Lower lobe of right lung (tissue), 2 donors: ENCODE measurements around the gene WDR73. TPM values are rescaled to one million over a fixed set of nuclear protein-coding genes. Genes with fewer than 3 reads are reported as not detected.

Source experiments
- ATAC-seq, 2 donors: fragments of 200-7000 bp; cut with Tn5 transposase; one replicate each; pipeline ENCODE4 v1.9.1; 2020 to 2022; ENCODE audit warnings: mild to moderate bottlenecking in 2 of 2, moderate library complexity in 2 of 2
- DNase-seq: peaks from one replicate; pipeline ENCODE4 v3.0.0-alpha.2; 2020
- H3K27ac ChIP-seq: fragments of 200-600 bp; one replicate; pipeline ENCODE4 v1.8.0; 2022
- H3K27me3 ChIP-seq: fragments of 200-600 bp; one replicate; pipeline ENCODE4 v1.8.0; 2022; ENCODE audit warnings: low read depth
- H3K36me3 ChIP-seq: fragments of 200-600 bp; one replicate; pipeline ENCODE4 v1.8.0; 2022; ENCODE audit warnings: mild to moderate bottlenecking
- H3K4me1 ChIP-seq: fragments of 200-600 bp; one replicate; pipeline ENCODE4 v1.8.0; 2022
- H3K4me3 ChIP-seq: fragments of 200-600 bp; one replicate; pipeline ENCODE4 v1.8.0; 2022; ENCODE audit warnings: mild to moderate bottlenecking
- H3K9me3 ChIP-seq: fragments of 200-600 bp; one replicate; pipeline ENCODE4 v1.8.0; 2022
- intact Hi-C: fragments of 100-400 bp; cut with DNase I; formaldehyde crosslinking; loops from one replicate; pipeline ENCODE4 v1.11.0; 2022
- total RNA-seq: library from RNA; stranded (reverse); fragmentation: NEBNext Ultra II Directional; extraction: Animal tissue kit (Norgen Biotek cat#: 25700); gene quantifications from one replicate; pipeline ENCODE4 v1.2.1, GENCODE V29; 2021
- TF ChIP-seq, protein P1 (sequence below): fragments of 200-600 bp; IDR thresholded peaks from one replicate; pipeline ENCODE4 v1.8.0; 2022; ENCODE audit warnings: antibody characterized with exemption, mild to moderate bottlenecking
- donor health status: DM: no; HTN: yes; CAD: no; lungs with severe emphysema.

WDR73 gene
- total RNA-seq, 1 donor from 2014 or later, result 29.9 TPM

DNA sequence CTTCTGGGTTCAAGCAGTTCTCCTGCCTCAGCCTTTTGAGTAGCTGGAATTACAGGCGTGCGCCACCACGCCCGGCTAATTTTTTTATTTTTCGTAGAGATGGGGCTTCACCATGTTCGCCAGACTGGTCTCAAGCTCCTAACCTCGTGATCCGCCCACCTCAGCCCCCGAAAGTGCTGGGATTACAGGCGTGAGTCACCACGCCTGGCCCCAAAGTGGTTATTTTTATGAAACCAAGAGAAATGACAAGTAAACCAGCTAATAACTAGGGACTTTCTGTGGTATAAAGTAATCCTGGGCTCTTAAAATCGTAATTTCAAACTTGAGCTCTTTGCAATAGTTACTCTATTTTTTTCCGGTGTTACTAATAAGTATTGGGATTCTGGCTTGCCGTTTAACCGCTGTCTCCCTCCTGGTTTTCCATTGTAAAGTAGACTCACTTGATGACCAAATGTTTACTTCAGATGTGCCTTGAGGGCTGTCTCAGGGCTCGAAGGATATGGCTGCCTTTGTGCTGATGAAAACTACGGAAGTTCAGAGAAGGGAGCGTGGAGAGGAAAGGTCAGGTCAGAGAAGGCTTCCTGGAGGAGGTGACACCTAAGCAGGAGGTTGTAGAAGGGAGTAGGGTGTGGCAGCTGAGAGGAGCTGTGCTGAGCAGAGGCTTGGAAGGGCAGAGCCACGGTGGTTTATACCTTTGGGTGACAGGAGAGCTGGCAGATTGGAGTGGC, 49.1 kb downstream of the WDR73 start:
- ATAC-seq, result no peak

DNA sequence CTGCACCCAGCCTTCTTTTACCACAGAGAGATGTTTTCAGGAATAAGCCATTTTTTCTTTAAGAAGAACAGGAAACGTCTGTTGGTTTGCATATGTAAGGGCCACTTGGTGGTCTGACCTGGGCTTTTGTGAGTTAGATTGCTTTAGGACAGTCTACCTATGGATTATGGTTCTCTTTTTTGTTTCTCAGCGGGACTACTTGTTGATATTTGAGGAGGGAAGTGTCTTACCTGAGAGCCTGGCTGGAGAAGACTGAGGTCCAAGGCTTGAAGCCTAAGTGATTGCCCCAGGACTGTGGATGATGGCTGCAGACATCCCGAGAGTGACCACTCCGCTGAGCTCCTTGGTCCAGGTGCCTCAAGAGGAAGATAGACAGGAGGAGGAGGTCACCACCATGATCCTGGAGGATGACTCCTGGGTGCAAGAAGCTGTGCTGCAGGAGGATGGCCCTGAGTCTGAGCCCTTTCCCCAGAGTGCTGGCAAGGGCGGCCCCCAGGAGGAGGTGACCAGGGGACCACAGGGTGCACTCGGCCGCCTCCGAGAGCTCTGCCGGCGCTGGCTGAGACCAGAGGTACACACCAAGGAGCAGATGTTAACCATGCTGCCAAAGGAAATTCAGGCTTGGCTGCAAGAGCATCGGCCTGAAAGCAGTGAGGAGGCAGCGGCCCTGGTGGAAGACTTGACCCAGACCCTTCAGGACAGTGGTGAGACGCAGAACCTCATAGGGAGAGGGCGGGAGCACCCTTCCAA, 50.3 kb downstream of the WDR73 start:
- DNase-seq (no peak), ATAC-seq (no peak)
- H3K36me3 ChIP-seq, result peaks cover 26% of the 10 kb centered on the region
- peaks cover 24% of the 10 kb centered on the region for H3K4me1 ChIP-seq
- intact Hi-C loops, result no loop called here
- no peaks in the 10 kb centered on the region for H3K9me3 ChIP-seq
- no peak overlapping the region for H3K27ac ChIP-seq
- no peak overlapping the region for H3K4me3 ChIP-seq
- H3K27me3 ChIP-seq, result no peaks in the 10 kb centered on the region
- TF ChIP-seq, protein P1, sequence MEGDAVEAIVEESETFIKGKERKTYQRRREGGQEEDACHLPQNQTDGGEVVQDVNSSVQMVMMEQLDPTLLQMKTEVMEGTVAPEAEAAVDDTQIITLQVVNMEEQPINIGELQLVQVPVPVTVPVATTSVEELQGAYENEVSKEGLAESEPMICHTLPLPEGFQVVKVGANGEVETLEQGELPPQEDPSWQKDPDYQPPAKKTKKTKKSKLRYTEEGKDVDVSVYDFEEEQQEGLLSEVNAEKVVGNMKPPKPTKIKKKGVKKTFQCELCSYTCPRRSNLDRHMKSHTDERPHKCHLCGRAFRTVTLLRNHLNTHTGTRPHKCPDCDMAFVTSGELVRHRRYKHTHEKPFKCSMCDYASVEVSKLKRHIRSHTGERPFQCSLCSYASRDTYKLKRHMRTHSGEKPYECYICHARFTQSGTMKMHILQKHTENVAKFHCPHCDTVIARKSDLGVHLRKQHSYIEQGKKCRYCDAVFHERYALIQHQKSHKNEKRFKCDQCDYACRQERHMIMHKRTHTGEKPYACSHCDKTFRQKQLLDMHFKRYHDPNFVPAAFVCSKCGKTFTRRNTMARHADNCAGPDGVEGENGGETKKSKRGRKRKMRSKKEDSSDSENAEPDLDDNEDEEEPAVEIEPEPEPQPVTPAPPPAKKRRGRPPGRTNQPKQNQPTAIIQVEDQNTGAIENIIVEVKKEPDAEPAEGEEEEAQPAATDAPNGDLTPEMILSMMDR, result no peak

More for the DNA sequence above, 49.1 kb downstream of the WDR73 start:
- H3K27me3 ChIP-seq, result no peaks in the 10 kb centered on the region
- H3K4me1 ChIP-seq, result peaks cover 12% of the 10 kb centered on the region
- TF ChIP-seq, protein P1, result no peak
- intact Hi-C loops, result no loop called here
- H3K4me3 ChIP-seq, result no peak overlapping the region
- H3K27ac ChIP-seq, result no peak overlapping the region
- peaks cover 26% of the 10 kb centered on the region for H3K36me3 ChIP-seq
- no peak for DNase-seq
- H3K9me3 ChIP-seq, result no peaks in the 10 kb centered on the region

DNA sequence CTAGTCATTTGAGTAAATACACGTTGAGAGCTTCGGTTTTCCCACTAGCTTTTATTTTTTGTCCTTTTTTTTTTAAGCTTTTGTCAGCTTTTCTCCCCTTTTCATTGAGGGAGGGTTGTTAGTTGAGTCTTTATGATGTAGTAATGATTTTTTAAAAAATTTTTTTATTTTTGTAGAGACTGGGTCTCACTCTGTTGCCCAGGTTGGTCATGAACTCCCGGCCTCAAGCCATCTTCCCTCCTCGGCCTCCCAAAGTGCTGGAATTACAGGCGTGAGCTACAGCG, 52.6 kb downstream of the WDR73 start:
- intact Hi-C loops, result no loop called here
- peaks cover 12% of the 10 kb centered on the region for H3K36me3 ChIP-seq
- no peaks in the 10 kb centered on the region for H3K27me3 ChIP-seq
- peaks cover 36% of the 10 kb centered on the region for H3K4me1 ChIP-seq
- ATAC-seq, result no peak
- DNase-seq, result no peak
- H3K4me3 ChIP-seq, result peak overlapping the region; percentile 95
- no peak overlapping the region for H3K27ac ChIP-seq
- H3K9me3 ChIP-seq, result no peaks in the 10 kb centered on the region
- TF ChIP-seq, protein P1, result no peak

DNA sequence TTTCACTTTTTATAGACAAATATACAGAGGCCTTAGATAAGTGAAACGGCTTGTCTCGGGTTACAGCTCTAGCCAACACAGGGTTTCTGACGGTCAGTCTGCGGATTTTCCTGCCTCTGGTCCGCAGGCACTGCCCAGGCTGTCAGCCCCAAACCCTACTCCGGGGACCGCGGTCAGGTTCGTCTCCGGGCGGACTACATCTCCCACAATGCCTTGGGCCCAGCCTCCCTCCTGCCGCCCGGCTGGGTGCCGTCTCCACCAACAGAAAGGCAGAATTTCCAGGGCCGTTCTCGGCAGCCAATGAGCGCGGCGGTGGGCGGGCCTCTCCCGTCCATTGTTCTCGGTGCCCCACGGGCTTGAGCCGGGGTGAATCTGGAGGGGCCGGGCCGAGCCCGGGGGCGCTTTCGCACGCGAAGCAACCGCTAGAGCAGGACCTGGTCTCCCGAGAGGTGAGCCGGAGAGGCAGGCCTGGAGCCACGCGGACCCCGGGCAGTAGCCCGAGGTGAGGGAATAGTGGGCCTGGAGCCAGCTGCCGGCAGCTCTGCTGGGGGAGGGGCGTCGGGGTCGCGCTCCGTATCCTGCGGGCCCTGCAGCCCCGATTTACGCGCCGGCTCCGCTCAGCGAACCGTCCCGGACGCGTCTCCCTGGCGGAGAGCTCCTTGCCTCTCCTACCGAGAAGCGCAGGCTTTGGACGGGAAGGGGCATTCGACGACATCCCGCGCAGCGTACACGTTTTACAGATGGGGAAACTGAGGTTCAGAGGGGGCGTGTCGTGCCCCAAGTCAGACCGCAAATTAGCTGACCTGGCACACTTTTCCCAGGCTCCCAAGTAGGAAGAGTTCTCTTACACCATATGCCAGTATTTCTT, 53.2 kb downstream of the WDR73 start, which contains the start of gene ZSCAN2:
ZSCAN2 (plus strand) TSS at position 323 of the 868 bp plus-strand sequence. CDS start 2,919 bp downstream, outside the sequence.
- DNase-seq (peak; percentile 97), ATAC-seq (peak; percentile 98 to 99)
- TF ChIP-seq, protein P1, result no peak
- H3K27ac ChIP-seq, result peak within 1 kb of the TSS; percentile 78
- intact Hi-C loops, result no loop called here
- H3K4me1 ChIP-seq, result peaks cover 38% of the 10 kb centered on the region
- no peaks in the 10 kb centered on the region for H3K27me3 ChIP-seq
- H3K36me3 ChIP-seq, result peaks cover 10% of the 10 kb centered on the region
- no peaks in the 10 kb centered on the region for H3K9me3 ChIP-seq
- H3K4me3 ChIP-seq, result peak within 1 kb of the TSS; percentile 95

DNA sequence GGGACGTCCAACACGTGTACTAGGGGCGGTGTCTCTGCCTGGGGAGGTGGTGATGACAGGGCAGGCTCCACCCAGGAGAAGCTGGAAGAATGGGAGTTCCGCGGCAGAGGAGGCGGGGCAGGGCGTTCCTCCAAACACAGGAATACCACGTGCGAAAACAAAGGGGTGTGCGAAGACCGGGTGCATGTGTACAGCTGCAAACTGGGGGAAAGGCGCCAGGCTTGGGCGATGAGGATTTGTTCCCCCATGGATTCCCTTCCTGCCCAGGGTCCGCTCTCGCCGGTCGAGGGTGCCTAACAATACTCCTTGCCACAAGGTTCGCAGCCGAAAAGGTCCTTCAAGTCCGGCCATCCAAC, 53.8 kb downstream of the WDR73 start:
- DNase-seq, result peak; percentile 93
- peak overlapping the region; percentile 78 for H3K27ac ChIP-seq
- peaks cover 10% of the 10 kb centered on the region for H3K36me3 ChIP-seq
- H3K4me1 ChIP-seq, result peaks cover 44% of the 10 kb centered on the region
- TF ChIP-seq, protein P1, result no peak
- peak overlapping the region; percentile 95 for H3K4me3 ChIP-seq
- no peaks in the 10 kb centered on the region for H3K9me3 ChIP-seq
- intact Hi-C loops, result no loop called here
- H3K27me3 ChIP-seq, result no peaks in the 10 kb centered on the region
- peak; percentile 91 to 94 for ATAC-seq
